Measurements from ENCODE around the gene SCD.

GRCh38 chr10:100364175-100364574 is 17.1 kb downstream of the SCD start:
- TF ChIP-seq MAX (CRISPR knock-in tag; IDR thresholded peaks at IDR 0.05) = no peak
- TF ChIP-seq ZFP30 (CRISPR knock-in tag; IDR thresholded peaks at IDR 0.05; ENCODE audit: borderline replicate concordance) = no peak
- no peak for TF ChIP-seq ELF1 (tag; IDR thresholded peaks at IDR 0.05)
- TF ChIP-seq YY1 (IDR thresholded peaks at IDR 0.05; ENCODE audit: borderline replicate concordance in 1 of 3, control insufficient read depth in 1 of 3, extremely low read depth in 1 of 3, insufficient read depth in 3 of 3, insufficient read length in 1 of 3, insufficient replicate concordance in 2 of 3, low read depth in 1 of 3, low read length in 2 of 3) = no peak
- no peak for TF ChIP-seq SIN3A (IDR thresholded peaks at IDR 0.05; ENCODE audit: borderline replicate concordance in 2 of 2, control insufficient read depth in 1 of 2, low read depth in 2 of 2, low read length in 2 of 2)
- TF ChIP-seq FOXO4 (CRISPR knock-in tag; IDR thresholded peaks at IDR 0.05) = no peak
- TF ChIP-seq EZH2 (IDR thresholded peaks at IDR 0.05; ENCODE audit: borderline replicate concordance, low read depth, low read length) = no peak
- TF ChIP-seq POLR2AphosphoS5 (IDR thresholded peaks at IDR 0.05; ENCODE audit: control insufficient read depth, insufficient read depth, low read depth, low read length) = no peak
